ENCODE measurements around the gene ACKR3. TPM values are rescaled to one million over a fixed set of nuclear protein-coding genes. Genes with fewer than 3 reads are reported as not detected.

ACKR3 gene
- total and polyA plus RNA-seq, 2 of the 4 experiments (the other 2 are of a cell fraction), result not detected

GRCh38 chr2:236592821-236593220 is 23.2 kb downstream of the ACKR3 start:
- Histone ChIP-seq H3K18ac (ENCODE audit: low read depth, low read length) (no peak overlapping the region), H4K91ac (ENCODE audit: insufficient read depth, low read depth, low read length) (no peak overlapping the region), H3K79me1 (ENCODE audit: low read depth in 1 of 2, low read length in 2 of 2) (no peaks in the 10 kb centered on the region), H3K27me3 (ENCODE audit: control insufficient read depth, insufficient read depth, low read length) (peaks cover 2% of the 10 kb centered on the region; the same call in 1 of the 2 replicates), H3K23ac (ENCODE audit: low read depth, low read length) (no peak overlapping the region), H2BK5ac (ENCODE audit: low read depth, low read length, poor library complexity, severe bottlenecking) (peak overlapping the region; percentile 93), H3K9ac (ENCODE audit: low read depth, low read length) (no peak overlapping the region), H2BK120ac (ENCODE audit: low read depth, low read length) (no peak overlapping the region), H2AK9ac (replicated peaks; ENCODE audit: low read depth, low read length, poor library complexity) (no peak overlapping the region), H3K4ac (ENCODE audit: low read depth, low read length) (no peak overlapping the region), H3K36me3 (ENCODE audit: control insufficient read depth, insufficient read depth, low read length) (no peaks in the 10 kb centered on the region), H3K4me1 (ENCODE audit: control insufficient read depth, insufficient read depth, low read length) (no peaks in the 10 kb centered on the region; the same call in 1 of the 2 replicates), H4K5ac (ENCODE audit: low read depth, low read length) (no peak overlapping the region), H2BK15ac (ENCODE audit: low read depth, low read length) (no peak overlapping the region), H3K9me1 (ENCODE audit: insufficient read depth, low read length) (no peaks in the 10 kb centered on the region), H2AFZ (replicated peaks; ENCODE audit: low read length, poor library complexity) (no peak overlapping the region), H3K9me3 (ENCODE audit: control insufficient read depth, insufficient read depth, low read length) (peaks cover 11% of the 10 kb centered on the region), H2BK20ac (ENCODE audit: low read depth, low read length) (no peak overlapping the region), H2AK5ac (ENCODE audit: low read depth, low read length) (no peak overlapping the region), H3K4me2 (ENCODE audit: low read depth, low read length) (no peak overlapping the region), H4K8ac (ENCODE audit: low read depth in 2 of 2, low read length in 2 of 2) (no peak overlapping the region), H3K4me3 (ENCODE audit: insufficient read depth, low read depth, low read length) (no peak overlapping the region), H3K27ac (ENCODE audit: insufficient read depth, low read length) (no peak overlapping the region), H3K56ac (ENCODE audit: extremely low read depth, insufficient read depth, low read length) (no peak overlapping the region), H4K20me1 (ENCODE audit: insufficient read depth, low read length) (no peaks in the 10 kb centered on the region), H3K14ac (replicated peaks; ENCODE audit: low read depth, low read length) (no peak overlapping the region)
- POLR2A ChIA-PET (ENCODE audit: unreplicated experiment), result no interaction called here
- BruUV-seq (replicated peaks), result no TSS peak
- TF ChIP-seq RCOR1 (IDR thresholded peaks at IDR 0.05; ENCODE audit: insufficient replicate concordance, low read length), result no peak
- DNase-seq (no peak), ATAC-seq (ENCODE audit: low read depth) (no peak; the same call in 1 of the 2 replicates)
- intact Hi-C loops (cut with micrococcal nuclease) (no loop called here), in situ Hi-C loops (cut with MboI; ENCODE audit: low sequenced_read_pairs) (no loop called here), dilution Hi-C loops (cut with HindIII; ENCODE audit: low sequenced_read_pairs, unreplicated experiment) (no loop called here)
- 28% methylated on average over 6 of the region's 14 CpGs; no CpG with 5 or more reads in 1 of the 2 experiments for WGBS, 2 experiments (ENCODE audit: extremely low coverage in 2 of 2, insufficient read length in 1 of 2)
- CTCF ChIA-PET, result no interaction called here
